HepG2 (cell line): Measurements from ENCODE around the gene MTM1. TPM values are rescaled to one million over a fixed set of nuclear protein-coding genes. Genes with fewer than 3 reads are reported as not detected.

Experiments used
- ATAC-seq: fragments of 200-7000 bp; cut with Tn5 transposase; 3 replicates; pipeline ENCODE4 v1.9.1; 2020; ENCODE audit warnings: mild to moderate bottlenecking, moderate library complexity
- BruUV-seq: library from RNA; stranded (reverse); fragments of 400-500 nt; replicated peaks from 2 replicates; lab custom pipeline; 2021; lab: Mats Ljungman, UMichigan
- CTCF ChIA-PET: fragments of 300-600 bp; formaldehyde crosslinking; extraction: SDS; loops from one replicate; lab custom pipeline; 2021; ENCODE audit warnings: low total read pairs, inconsistent platforms, low intra/inter-chr PET ratio; lab: Yijun Ruan, JAX
- POLR2A ChIA-PET: fragments of 350-600 bp; sonication (Branson Sonifier 250); formaldehyde crosslinking; loops from one replicate; lab custom pipeline; 2020; ENCODE audit warnings: antibody characterized with exemption, inconsistent platforms; lab: Yijun Ruan, JAX
- DNase-seq: peaks from one replicate; pipeline ENCODE4 v3.0.0-alpha.2; 2015; ENCODE audit warnings: low spot score
- FAIRE-seq: peaks from 3 replicates; lab custom pipeline; 2011; peaks lifted over from hg19 to GRCh38; lab: Jason Lieb, UNC
- H2AFZ ChIP-seq: one replicate; pipeline ENCODE4 v1.6.1; 2011; ENCODE audit warnings: low read length, inconsistent platforms
- H3K27ac ChIP-seq: fragments of 300-600 bp; 3 replicates; pipeline ENCODE4 v1.8.0; 2011; ENCODE audit warnings: mixed run types, mild to moderate bottlenecking, mixed read lengths, low read length, inconsistent platforms; ENCODE audit not compliant: insufficient read depth; ENCODE audit errors: extremely low read length
- H3K27me3 ChIP-seq, 2 experiments: fragments of 200-600 bp in 1 of 2; 2 replicates in 1 of 2; 3 replicates in 1 of 2; pipeline versions ENCODE4 v1.6.0 to v1.8.0; 2011; ENCODE audit warnings: low read length in 2 of 2, mild to moderate bottlenecking in 2 of 2, moderate library complexity in 2 of 2, inconsistent platforms in 1 of 2; ENCODE audit not compliant: insufficient read depth in 2 of 2, control insufficient read depth in 1 of 2
- H3K36me3 ChIP-seq, 2 experiments: fragments of 200-600 bp in 1 of 2; replicated peaks in 1 of 2; 2 replicates in 1 of 2; 3 replicates in 1 of 2; pipeline versions ENCODE4 v1.5.1 to v1.8.0; 2011; ENCODE audit warnings: low read length in 2 of 2, inconsistent platforms in 1 of 2; ENCODE audit not compliant: insufficient read depth in 2 of 2, control insufficient read depth in 1 of 2
- H3K4me1 ChIP-seq: 2 replicates; pipeline ENCODE4 v1.5.1; 2012; ENCODE audit warnings: low read length, inconsistent platforms; ENCODE audit not compliant: insufficient read depth
- H3K4me2 ChIP-seq: 2 replicates; pipeline ENCODE4 v1.6.0; 2011; ENCODE audit warnings: low read depth, low read length, inconsistent platforms
- H3K4me3 ChIP-seq, 3 experiments: fragments of 200-600 bp in 1 of 3; sonication (generic), shearing (Covaris generic) in 1 of 3; replicated peaks in 1 of 3; 2 replicates each; pipeline ENCODE4 v1.5.1; 2011 to 2016; ENCODE audit warnings: low read length in 3 of 3, inconsistent platforms in 2 of 3, low read depth in 2 of 3, mild to moderate bottlenecking in 2 of 3, control low read depth in 1 of 3, mixed read lengths in 1 of 3; ENCODE audit not compliant: insufficient read depth in 1 of 3
- H3K79me2 ChIP-seq: one replicate; pipeline ENCODE4 v1.6.1; 2011; ENCODE audit warnings: low read length, inconsistent platforms; ENCODE audit not compliant: insufficient read depth
- H3K9ac ChIP-seq: 2 replicates; pipeline ENCODE4 v1.6.0; 2011; ENCODE audit warnings: mild to moderate bottlenecking, low read depth, low read length, inconsistent platforms; ENCODE audit not compliant: insufficient read depth
- H3K9me3 ChIP-seq: 2 replicates; pipeline ENCODE4 v1.5.1; 2012; ENCODE audit warnings: mild to moderate bottlenecking, low read length
- H4K20me1 ChIP-seq: 2 replicates; pipeline ENCODE4 v1.6.0; 2011; ENCODE audit warnings: inconsistent platforms, mild to moderate bottlenecking, low read length, moderate library complexity; ENCODE audit not compliant: insufficient read depth
- ATF7 ChIP-seq, 2 experiments: fragments of 450-650 bp in 1 of 2; sonication (generic) in 1 of 2; formaldehyde crosslinking in 1 of 2; IDR thresholded peaks; 2 replicates each; pipeline versions ENCODE4 v1.4.0 to v1.6.1; 2016 to 2020; ENCODE audit warnings: antibody characterized with exemption in 1 of 2, mild to moderate bottlenecking in 1 of 2, missing genetic modification reagents in 1 of 2
- CBX2 ChIP-seq, 2 experiments: fragments of 200-600 bp in 1 of 2; sonication (generic); formaldehyde crosslinking in 1 of 2; IDR thresholded peaks; 2 replicates each; pipeline versions ENCODE4 v1.7.0 to v1.8.1; 2018 to 2022; ENCODE audit warnings: low read depth in 2 of 2, low read length in 1 of 2, mild to moderate bottlenecking in 1 of 2, missing genetic modification reagents in 1 of 2
- E2F1 ChIP-seq: sonication (generic); formaldehyde crosslinking; IDR thresholded peaks from 2 replicates; pipeline ENCODE4 v1.5.0; 2020; ENCODE audit warnings: missing genetic modification reagents
- KIAA2018 ChIP-seq: sonication (generic); formaldehyde crosslinking; IDR thresholded peaks from 2 replicates; pipeline ENCODE4 v1.5.0; 2020; ENCODE audit warnings: mild to moderate bottlenecking, missing genetic modification reagents, borderline replicate concordance
- MAFK ChIP-seq, 2 experiments: IDR thresholded peaks in 1 of 2; conservative IDR thresholded peaks in 1 of 2; 2 replicates each; pipeline ENCODE4 v1.6.1; 2011; ENCODE audit warnings: improper control_type of control experiment in 2 of 2, low read length in 2 of 2
- PITX1 ChIP-seq: sonication (generic); formaldehyde crosslinking; IDR thresholded peaks from 2 replicates; pipeline ENCODE4 v1.5.1; 2020; ENCODE audit warnings: mild to moderate bottlenecking, missing genetic modification reagents
- TAF15 ChIP-seq: fragments of 200-400 bp; formaldehyde crosslinking; IDR thresholded peaks from one replicate; pipeline ENCODE4 v1.6.1; 2018; ENCODE audit warnings: mild to moderate bottlenecking, low read depth, low read length; ENCODE audit not compliant: poor library complexity, severe bottlenecking
- TFDP2 ChIP-seq: sonication (generic); formaldehyde crosslinking; IDR thresholded peaks from 2 replicates; pipeline ENCODE4 v1.4.0; 2020; ENCODE audit warnings: missing genetic modification reagents
- TOE1 ChIP-seq: sonication (generic); formaldehyde crosslinking; IDR thresholded peaks from 2 replicates; pipeline ENCODE4 v1.4.0; 2020; ENCODE audit warnings: mild to moderate bottlenecking, missing genetic modification reagents
- ZMYM2 ChIP-seq: sonication (generic); formaldehyde crosslinking; IDR thresholded peaks from 2 replicates; pipeline ENCODE4 v1.8.0; 2022; ENCODE audit warnings: mild to moderate bottlenecking, missing genetic modification reagents
- ZNF121 ChIP-seq: sonication (generic); formaldehyde crosslinking; IDR thresholded peaks from 2 replicates; pipeline ENCODE4 v1.5.0; 2020; ENCODE audit warnings: mild to moderate bottlenecking, missing genetic modification reagents
- ZZZ3 ChIP-seq: sonication (generic); formaldehyde crosslinking; IDR thresholded peaks from 2 replicates; pipeline ENCODE4 v1.4.0; 2020; ENCODE audit warnings: missing genetic modification reagents, mild to moderate bottlenecking, borderline replicate concordance
- WGBS: methylation state at CpG from one replicate; pipeline ENCODE4 v1.1.6; 2017; ENCODE audit warnings: low lambda C conversion rate; 5-methylcytosine and 5-hydroxymethylcytosine counted together
- in situ Hi-C: cut with HindIII; loops from 2 replicates; pipeline ENCODE4 v1.10.0; 2017; ENCODE audit warnings: low pct_unique_long_range_greater_than_20kb; ENCODE audit not compliant: extremely low pct_ligation_motif_present
- intact Hi-C: fragments of 100-400 bp; cut with micrococcal nuclease; formaldehyde crosslinking; loops from one replicate; pipeline ENCODE4 v1.10.0; 2022; ENCODE audit not compliant: unreplicated experiment
- polyA plus RNA-seq, 8 experiments: library from polyadenylated mRNA; depleted of rRNA in 3 of 8; stranded (reverse) in 7 of 8; unstranded in 1 of 8; fragments of >200 nt; fragmentation: Illumina TruSeq in 4 of 8; extraction: Trizol in 4 of 8; gene quantifications; 2 replicates each; pipeline versions ENCODE4 v1.2.1 to v1.2.3, GENCODE V29; 2011 to 2016; ENCODE audit warnings: low read depth in 4 of 8, missing spikeins in 1 of 8, mixed read lengths in 1 of 8; ENCODE audit not compliant: insufficient read depth in 1 of 8
- total RNA-seq, 5 experiments: library from RNA; depleted of rRNA; stranded (reverse); fragments of >200 nt; fragmentation: Illumina TruSeq; extraction: Trizol; gene quantifications; 2 replicates each; pipeline ENCODE4 v1.2.3, GENCODE V29; 2016; ENCODE audit warnings: low read depth in 1 of 5

Gene MTM1
- total and polyA plus RNA-seq, 2 of the 13 experiments (the other 11 are each of a cell fraction or from before 2014, with no cell fraction given): 12.0 to 15.2 TPM

GRCh38 chrX:150651906-150652305 lies 83.5 kb downstream of the MTM1 start (continued):
- TF ChIP-seq TFDP2: no peak

GRCh38 chrX:150655788-150656187 lies 87.4 kb downstream of the MTM1 start:
- Histone ChIP-seq H3K4me3 (no peak overlapping the region), H3K27ac (no peak overlapping the region), H3K36me3 (peaks cover 1 to 10% of the 10 kb centered on the region in 2 experiments; a peak in 2 of 5 replicates), H3K9ac (no peak overlapping the region), H3K4me1 (no peaks in the 10 kb centered on the region), H3K79me2 (no peaks in the 10 kb centered on the region), H3K4me2 (no peak overlapping the region), H3K27me3 (no peaks in the 10 kb centered on the region), H4K20me1 (no peaks in the 10 kb centered on the region), H2AFZ (no peak overlapping the region), H3K9me3 (no peaks in the 10 kb centered on the region)
- no peak for DNase-seq
- CTCF ChIA-PET: no interaction called here
- in situ Hi-C loops: no loop called here
- POLR2A ChIA-PET: no interaction called here
- 100% methylated on average over 2 of the region's 2 CpGs for WGBS
- BruUV-seq: no TSS peak
- ATAC-seq: no peak
- intact Hi-C loops: no loop called here
- TF ChIP-seq ZNF121: no peak
- no peak for TF ChIP-seq TAF15
- TF ChIP-seq MAFK (conservative IDR thresholded peaks at IDR 0.05 in 1 of 2, IDR thresholded peaks at IDR 0.05 in 1 of 2; ENCODE audit: low read length in 2 of 2): peak in 1 of 2 experiments; percentile 29; a peak in 1 of 4 replicates
- TF ChIP-seq ATF7 (IDR thresholded peaks at IDR 0.05): peak; percentile 40; the same call in 1 of the 2 replicates
- TF ChIP-seq ATF7 (CRISPR knock-in tag; IDR thresholded peaks at IDR 0.05): no peak
- TF ChIP-seq KIAA2018 (CRISPR knock-in tag): no peak
- TF ChIP-seq E2F1 (CRISPR knock-in tag): no peak
- no peak for TF ChIP-seq TOE1
- no peak for TF ChIP-seq CBX2 (IDR thresholded peaks at IDR 0.05; ENCODE audit: low read depth, low read length)
- no peak for TF ChIP-seq CBX2 (CRISPR knock-in tag; IDR thresholded peaks at IDR 0.05; ENCODE audit: low read depth)
- no peak for TF ChIP-seq ZMYM2
- no peak for TF ChIP-seq ZZZ3 (CRISPR knock-in tag)
- no peak for TF ChIP-seq PITX1 (CRISPR knock-in tag)
- FAIRE-seq: no peak
